ENCODE data around the gene RCCD1. TPM values are rescaled to one million over a fixed set of nuclear protein-coding genes. Genes with fewer than 3 reads are reported as not detected.

Gene RCCD1
- total RNA-seq, 1 experiment from 2014 or later = 28.8 TPM

DNA sequence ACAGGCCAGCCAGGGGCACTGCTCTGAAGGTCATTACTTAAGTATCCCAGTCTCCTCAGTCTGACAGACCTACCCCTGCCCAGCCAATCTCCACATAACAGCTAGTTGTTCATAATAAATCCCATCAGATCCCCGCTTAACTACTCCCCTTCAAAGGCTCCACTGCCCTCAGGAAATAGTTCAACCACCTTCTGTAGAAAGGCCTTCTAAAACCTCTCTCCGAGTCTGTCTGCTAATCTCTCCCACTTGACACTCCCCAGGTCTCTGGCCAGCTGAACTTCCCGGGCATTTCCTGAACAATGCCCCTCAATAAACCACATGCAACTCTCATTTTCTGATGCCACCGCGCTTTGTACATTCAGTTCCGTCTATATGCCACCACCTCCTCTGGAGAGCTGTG lies 33.6 kb downstream of the RCCD1 start:
- Histone ChIP-seq H3K9me3 (ENCODE audit: low read depth, low read length, poor library complexity, severe bottlenecking) (no peaks in the 10 kb centered on the region), H3K4me1 (ENCODE audit: insufficient read depth, low read length, poor library complexity, severe bottlenecking) (peaks cover 15% of the 10 kb centered on the region), H3K27ac (ENCODE audit: low read depth, low read length, poor library complexity, severe bottlenecking) (no peak overlapping the region), H3K36me3 (ENCODE audit: insufficient read depth, low read length, poor library complexity, severe bottlenecking) (peaks cover 21% of the 10 kb centered on the region), H3K27me3 (replicated peaks; ENCODE audit: insufficient read depth, low read depth, low read length, poor library complexity) (no peaks in the 10 kb centered on the region), H3K4me3 (ENCODE audit: low read depth, low read length, poor library complexity, severe bottlenecking) (no peak overlapping the region)
- DNase-seq (ENCODE audit: low spot score) = no peak
- TF ChIP-seq, protein P1, sequence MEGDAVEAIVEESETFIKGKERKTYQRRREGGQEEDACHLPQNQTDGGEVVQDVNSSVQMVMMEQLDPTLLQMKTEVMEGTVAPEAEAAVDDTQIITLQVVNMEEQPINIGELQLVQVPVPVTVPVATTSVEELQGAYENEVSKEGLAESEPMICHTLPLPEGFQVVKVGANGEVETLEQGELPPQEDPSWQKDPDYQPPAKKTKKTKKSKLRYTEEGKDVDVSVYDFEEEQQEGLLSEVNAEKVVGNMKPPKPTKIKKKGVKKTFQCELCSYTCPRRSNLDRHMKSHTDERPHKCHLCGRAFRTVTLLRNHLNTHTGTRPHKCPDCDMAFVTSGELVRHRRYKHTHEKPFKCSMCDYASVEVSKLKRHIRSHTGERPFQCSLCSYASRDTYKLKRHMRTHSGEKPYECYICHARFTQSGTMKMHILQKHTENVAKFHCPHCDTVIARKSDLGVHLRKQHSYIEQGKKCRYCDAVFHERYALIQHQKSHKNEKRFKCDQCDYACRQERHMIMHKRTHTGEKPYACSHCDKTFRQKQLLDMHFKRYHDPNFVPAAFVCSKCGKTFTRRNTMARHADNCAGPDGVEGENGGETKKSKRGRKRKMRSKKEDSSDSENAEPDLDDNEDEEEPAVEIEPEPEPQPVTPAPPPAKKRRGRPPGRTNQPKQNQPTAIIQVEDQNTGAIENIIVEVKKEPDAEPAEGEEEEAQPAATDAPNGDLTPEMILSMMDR (conservative IDR thresholded peaks at IDR 0.05; ENCODE audit: low read depth, low read length) = no peak
- TF ChIP-seq EZH2 (IDR thresholded peaks at IDR 0.05; ENCODE audit: borderline replicate concordance, low read depth, low read length, poor library complexity, severe bottlenecking) = no peak
- ChIA-PET POLR2A (ENCODE audit: low non-redundant PET) (no interaction called here), CTCF (no interaction called here)
- intact Hi-C loops (cut with micrococcal nuclease; ENCODE audit: unreplicated experiment) = no loop called here
- no TSS peak for BruUV-seq (replicated peaks)

DNA sequence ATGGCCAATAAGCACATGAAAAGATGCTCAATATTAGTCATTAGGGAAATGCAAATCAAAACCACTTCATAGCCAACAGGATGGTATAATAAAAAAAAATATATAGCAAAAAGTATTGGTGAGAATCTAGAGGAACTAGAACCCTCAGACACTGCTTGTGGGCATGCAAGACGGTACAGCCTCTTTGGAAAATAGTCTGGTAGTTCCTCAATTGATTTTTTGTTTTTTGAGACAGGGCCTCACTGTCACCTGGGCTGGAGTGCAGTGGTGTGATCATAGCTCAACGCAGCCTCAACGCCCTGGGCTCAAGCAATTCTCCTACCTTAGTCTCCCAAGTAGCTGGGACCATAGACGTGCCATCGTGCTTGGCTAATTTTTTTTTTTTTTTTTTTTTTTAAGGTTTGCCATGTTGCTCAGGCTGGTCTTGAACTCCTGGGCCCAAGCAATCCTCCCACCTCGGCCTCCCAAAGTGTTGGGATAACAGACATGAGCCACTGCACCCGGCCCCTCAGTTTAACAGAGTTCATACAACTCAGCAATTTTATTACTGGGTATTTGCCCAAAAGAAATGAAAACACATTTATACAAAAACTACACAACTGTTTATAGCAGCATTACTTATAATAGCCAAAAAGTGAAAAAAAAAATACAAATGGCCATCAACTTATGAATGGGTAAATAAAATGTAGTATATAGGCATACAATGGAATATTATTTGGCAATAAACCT lies 34.5 kb downstream of the RCCD1 start:
- Histone ChIP-seq H3K27ac (ENCODE audit: low read depth, low read length, poor library complexity, severe bottlenecking) (no peak overlapping the region), H3K4me3 (ENCODE audit: low read depth, low read length, poor library complexity, severe bottlenecking) (no peak overlapping the region), H3K27me3 (replicated peaks; ENCODE audit: insufficient read depth, low read depth, low read length, poor library complexity) (no peaks in the 10 kb centered on the region), H3K9me3 (ENCODE audit: low read depth, low read length, poor library complexity, severe bottlenecking) (no peaks in the 10 kb centered on the region), H3K4me1 (ENCODE audit: insufficient read depth, low read length, poor library complexity, severe bottlenecking) (peaks cover 15% of the 10 kb centered on the region), H3K36me3 (ENCODE audit: insufficient read depth, low read length, poor library complexity, severe bottlenecking) (peaks cover 12% of the 10 kb centered on the region)
- TF ChIP-seq, protein P1 (conservative IDR thresholded peaks at IDR 0.05; ENCODE audit: low read depth, low read length) = no peak
- no peak for TF ChIP-seq EZH2 (IDR thresholded peaks at IDR 0.05; ENCODE audit: borderline replicate concordance, low read depth, low read length, poor library complexity, severe bottlenecking)
- CTCF ChIA-PET = no interaction called here
- intact Hi-C loops (cut with micrococcal nuclease; ENCODE audit: unreplicated experiment) = no loop called here
- no TSS peak for BruUV-seq (replicated peaks)
- DNase-seq (ENCODE audit: low spot score) = no peak
- POLR2A ChIA-PET (ENCODE audit: low non-redundant PET) = interaction anchor here (0.6 kb wide), 1 partner anchor 489 kb away, joined by 3 read pairs; no protein-coding TSS in a partner anchor

DNA sequence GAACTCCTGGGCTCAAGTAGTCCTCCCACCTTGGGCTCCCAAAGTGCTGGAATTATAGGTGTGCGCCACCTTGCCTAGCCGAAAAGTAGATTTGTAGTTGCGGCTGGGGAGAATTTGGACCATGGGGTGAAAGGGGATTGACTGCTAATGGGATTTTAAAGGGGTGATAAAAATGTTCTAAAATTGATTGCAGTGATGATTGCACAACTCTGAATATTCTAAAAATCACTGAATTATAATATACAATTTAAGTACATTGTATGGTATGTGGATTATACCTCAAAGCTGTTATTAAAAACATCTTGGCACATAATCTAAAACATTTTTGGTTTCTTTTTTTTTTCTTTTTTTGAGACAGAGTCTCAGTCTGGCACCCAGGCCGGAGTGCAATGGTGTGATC lies 35.8 kb downstream of the RCCD1 start:
- DNase-seq (ENCODE audit: low spot score) = no peak
- Histone ChIP-seq H3K4me1 (ENCODE audit: insufficient read depth, low read length, poor library complexity, severe bottlenecking) (peaks cover 18% of the 10 kb centered on the region), H3K9me3 (ENCODE audit: low read depth, low read length, poor library complexity, severe bottlenecking) (no peaks in the 10 kb centered on the region), H3K27me3 (replicated peaks; ENCODE audit: insufficient read depth, low read depth, low read length, poor library complexity) (no peaks in the 10 kb centered on the region), H3K4me3 (ENCODE audit: low read depth, low read length, poor library complexity, severe bottlenecking) (no peak overlapping the region), H3K27ac (ENCODE audit: low read depth, low read length, poor library complexity, severe bottlenecking) (no peak overlapping the region), H3K36me3 (ENCODE audit: insufficient read depth, low read length, poor library complexity, severe bottlenecking) (peaks cover 3% of the 10 kb centered on the region)
- ChIA-PET CTCF (interaction anchor here (0.6 kb wide), 1 partner anchor 363 kb away, joined by 3 read pairs; no protein-coding TSS in a partner anchor), POLR2A (ENCODE audit: low non-redundant PET) (no interaction called here)
- BruUV-seq (replicated peaks) = no TSS peak
- intact Hi-C loops (cut with micrococcal nuclease; ENCODE audit: unreplicated experiment) = loop anchor here (5.0 kb wide), 1 partner anchor 33 kb away; no protein-coding TSS in a partner anchor
- no peak for TF ChIP-seq EZH2 (IDR thresholded peaks at IDR 0.05; ENCODE audit: borderline replicate concordance, low read depth, low read length, poor library complexity, severe bottlenecking)
- TF ChIP-seq, protein P1 (conservative IDR thresholded peaks at IDR 0.05; ENCODE audit: low read depth, low read length) = no peak

Data from A673 (cell line).